HG03521 (cell line): ENCODE measurements around the gene ZNF831.

ENCODE experiments used
- ATAC-seq: cut with Tn5 transposase; IDR thresholded peaks from one replicate; pipeline ENCODE4 v1.9.1; 2021; ENCODE audit warnings: mild to moderate bottlenecking, moderate library complexity; ENCODE audit not compliant: unreplicated experiment

The ZNF831 gene

DNA sequence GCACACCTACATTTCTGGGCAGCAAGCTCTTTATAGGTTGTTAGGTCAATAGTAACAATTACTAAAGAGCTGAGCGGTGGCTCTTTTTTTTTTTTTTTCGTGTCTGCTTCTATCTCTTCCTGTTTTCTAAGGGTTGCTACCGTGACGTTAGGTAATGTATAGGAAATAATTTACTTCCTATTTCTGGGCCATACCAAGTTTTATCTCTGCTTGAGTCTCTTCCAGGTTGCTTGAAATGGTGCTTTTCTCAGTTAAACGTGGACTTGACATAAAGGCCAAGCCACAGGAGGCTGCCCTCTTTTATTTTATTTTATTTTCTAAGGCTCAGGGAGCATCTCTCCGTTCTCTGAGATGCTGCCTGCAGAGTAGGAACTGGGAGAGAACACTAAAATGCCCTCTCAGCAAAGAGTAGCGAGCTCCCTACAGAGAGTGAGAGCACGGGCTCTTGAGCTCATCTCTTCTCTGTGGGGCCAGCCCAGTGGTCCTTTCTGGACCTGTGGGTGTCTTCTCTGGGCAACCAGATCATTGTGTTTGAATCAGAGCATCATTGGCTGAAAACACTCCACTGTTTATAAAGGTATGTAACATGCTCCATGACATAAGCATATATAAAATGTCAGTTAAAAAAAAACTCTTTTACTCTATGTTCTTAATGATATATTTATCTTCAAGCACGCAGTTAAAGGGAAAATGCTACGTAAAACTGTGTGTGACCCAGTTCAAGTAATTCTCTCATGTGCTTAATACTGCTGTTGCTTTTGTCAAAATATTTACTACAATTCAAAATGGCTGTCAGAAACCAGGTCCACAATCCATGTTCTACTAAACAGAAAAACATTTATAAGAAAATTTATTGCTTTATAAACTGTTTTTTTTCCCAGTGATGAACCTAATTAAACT is at the start of gene ZNF831:
Gene ZNF831 (plus strand): TSS at position 191 of the 900 bp plus-strand sequence. CDS start 27,199 bp downstream, outside the sequence.
- no peak for ATAC-seq

DNA sequence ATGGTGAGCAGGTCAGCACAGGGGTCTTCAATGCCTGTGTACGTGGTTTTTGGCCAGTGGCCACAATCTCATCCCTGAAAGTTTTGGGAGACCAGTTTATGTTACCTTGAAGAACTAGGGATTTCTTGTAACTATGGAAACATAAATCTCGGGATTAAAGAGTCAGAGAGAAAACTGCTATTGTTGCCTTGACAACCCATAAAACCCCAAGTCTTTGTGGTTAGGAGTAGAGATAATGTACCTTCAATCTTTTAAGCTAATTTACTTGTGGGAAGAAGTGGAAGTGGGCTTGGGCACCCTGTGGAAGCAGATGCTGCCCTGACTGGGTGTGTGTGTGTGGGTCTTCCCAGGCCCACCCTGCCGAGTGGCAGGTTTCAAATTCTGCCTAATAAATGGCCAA is 46.1 kb upstream of the ZNF831 start:
- no peak for ATAC-seq

DNA sequence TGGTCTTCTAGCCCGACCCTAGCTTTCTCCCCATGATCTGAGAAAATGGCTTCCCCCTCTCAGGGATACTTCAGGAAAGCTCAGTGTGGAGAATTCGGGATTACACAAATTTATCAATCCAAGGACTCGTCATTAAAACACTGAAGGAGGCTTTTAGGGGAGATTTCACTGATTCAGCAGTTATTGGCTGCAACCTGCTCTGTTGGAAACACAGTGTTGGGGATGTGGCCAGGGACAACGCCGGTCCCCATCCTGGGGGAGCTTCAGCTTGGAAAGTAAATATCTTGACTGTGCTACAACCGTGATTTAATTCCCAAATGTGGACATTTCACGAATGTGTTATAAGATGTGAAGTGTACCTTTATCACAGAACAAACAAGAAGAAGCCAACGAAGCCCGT is 44.8 kb upstream of the ZNF831 start:
- no peak for ATAC-seq

DNA sequence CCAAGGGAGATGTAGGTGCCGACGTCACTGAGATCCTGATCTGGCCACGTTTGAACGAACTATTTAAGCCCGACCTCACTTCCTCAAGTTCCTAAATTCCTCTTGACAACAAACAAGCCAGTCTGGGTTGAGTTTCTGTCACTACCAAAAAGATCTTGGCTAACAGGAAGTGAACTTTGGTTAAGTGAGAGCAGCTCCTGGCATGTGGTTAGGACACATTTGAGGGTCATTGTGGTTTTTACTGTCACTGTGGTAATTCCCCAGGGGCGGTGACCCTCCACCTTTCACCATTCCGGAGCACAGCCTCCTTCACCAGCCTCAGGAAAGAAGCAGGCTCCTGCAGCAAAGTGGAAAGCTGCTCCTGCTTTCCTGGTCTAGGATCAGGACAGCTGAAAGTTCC is 43.1 kb upstream of the ZNF831 start:
- no peak for ATAC-seq

DNA sequence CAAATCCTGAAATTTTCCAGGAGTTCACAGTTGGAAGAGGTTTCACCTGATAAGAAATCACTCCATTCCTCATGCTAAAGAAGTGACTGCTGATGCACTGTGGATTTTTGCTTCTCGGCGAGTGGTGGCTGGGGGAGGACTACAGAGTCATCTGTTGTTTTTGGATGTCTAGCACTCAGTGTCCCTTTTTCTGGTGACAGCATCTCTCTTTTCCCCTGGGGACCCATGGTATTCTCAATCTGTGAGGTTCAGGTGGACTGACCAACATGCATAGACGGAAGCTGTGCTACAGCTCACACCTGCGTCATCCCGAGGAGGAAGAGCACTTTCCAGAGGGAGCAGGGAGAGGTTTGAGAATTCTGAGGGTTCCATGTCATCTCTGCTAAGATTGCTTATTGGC is 42.7 kb upstream of the ZNF831 start:
- ATAC-seq, result no peak

DNA sequence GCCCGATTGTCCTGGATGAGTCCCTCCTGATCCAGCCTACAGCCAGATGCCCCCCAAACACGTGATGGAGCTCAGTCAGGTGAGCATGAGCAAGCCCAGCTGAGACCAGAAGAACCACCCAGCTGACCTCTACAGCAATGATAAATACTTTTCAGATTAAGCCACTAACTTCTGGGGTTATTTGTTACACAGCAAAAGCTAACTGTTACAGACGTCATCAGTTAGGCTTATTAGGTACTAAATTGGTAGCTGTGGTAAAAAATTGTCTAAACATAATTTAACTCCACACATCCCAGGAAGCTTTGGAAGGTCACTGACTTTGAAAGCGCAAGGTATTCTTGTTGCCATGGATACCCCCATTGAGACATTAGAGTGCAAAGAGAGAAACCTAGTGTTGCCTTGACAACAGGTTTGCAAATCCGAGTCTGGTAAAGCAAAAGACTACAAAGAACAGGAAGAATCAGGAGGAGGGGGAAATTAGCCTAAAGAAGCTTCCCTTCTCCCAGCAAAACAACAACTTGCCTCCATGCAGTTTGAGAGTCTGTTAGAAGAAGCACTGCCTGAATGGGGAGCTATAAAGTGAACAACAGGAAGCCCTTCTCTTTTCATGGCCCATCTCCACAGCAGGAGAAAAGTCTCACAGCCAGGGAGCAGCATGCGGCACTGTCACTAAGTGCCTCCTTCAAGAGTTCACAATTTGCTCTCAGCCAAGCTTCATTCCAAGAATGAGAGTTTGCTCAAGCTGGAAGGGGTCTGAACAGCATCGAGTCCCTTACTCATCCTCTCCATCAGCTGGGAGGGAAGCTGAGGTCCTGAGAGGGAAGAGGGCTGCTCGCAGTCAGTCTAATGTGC is 41.7 kb upstream of the ZNF831 start:
- ATAC-seq, result no peak

DNA sequence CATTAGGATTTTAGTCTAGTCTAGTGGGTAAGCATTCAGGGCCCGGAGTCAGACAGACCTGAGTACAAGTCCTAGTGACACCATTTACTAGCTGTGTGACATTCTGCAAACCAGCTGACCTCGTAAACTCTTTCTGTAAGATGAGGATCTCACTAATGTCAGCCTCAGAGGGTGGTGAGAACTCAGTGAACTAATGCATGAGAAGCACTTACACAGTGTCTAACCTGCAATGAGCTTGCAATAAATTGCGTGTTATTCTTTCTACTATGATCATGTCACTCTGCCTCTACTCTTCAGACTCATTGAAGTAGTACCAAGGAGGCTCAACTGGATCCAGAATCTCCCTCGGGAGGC is 41.1 kb upstream of the ZNF831 start:
- no peak for ATAC-seq

DNA sequence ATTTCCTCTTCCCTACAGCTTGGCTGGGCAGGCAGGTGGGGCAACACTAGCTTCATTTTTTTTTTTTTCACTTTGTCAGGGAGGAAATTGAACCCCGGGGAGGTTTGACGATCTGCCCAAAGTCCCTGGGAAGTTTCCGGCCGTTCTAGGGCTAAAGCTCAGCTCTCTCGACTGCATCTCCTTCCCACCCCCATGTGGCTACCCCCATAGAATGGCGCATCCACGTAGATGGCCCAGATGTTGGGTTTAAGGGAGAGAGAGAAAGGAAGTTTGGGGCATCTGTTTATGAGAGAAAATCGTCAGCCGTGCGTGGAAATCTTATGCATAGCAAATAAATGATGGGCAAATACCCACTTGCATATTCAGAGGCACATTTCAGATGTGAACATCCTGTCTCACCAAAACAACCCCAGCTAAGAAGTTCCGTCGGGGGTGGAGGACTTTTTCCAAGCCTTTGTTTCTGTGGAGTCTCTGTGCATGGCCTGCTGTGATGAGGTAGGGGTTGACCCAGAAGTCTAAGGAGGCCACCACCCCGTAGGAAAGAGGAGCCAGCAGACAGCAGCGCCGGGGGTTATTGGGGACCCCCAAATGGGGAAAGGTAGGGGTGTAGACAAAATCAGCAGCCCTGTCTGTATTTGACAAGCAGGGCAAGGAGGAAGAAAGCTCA is 40.5 kb upstream of the ZNF831 start:
- no peak for ATAC-seq

DNA sequence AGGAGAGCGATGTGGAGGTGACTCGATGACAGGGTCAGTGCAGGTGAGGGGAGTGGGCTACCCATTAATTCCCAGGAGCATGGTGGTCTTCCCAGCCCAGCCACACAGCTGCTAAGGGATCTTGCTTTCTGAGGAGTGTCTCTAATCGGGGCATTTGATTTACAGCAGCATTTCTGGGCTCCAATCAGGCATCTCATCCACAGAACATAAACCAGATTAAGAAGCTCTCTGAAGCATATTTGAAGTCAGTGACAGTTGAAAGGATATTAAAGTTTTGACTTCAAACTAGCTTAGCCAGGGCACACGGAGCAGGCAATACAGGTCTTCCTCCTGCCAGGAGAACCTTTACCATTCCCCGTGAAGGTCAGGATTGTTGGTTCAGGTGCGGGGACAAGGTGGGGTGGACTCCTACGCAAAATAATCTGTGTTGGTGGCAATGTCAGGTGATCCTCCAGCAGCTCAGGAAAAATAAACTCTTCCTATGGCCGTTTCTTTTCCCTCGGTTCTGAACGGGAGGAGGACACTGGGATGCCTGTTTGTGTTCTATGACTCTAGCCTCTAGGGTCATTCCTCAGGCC is 39.9 kb upstream of the ZNF831 start:
- no peak for ATAC-seq

DNA sequence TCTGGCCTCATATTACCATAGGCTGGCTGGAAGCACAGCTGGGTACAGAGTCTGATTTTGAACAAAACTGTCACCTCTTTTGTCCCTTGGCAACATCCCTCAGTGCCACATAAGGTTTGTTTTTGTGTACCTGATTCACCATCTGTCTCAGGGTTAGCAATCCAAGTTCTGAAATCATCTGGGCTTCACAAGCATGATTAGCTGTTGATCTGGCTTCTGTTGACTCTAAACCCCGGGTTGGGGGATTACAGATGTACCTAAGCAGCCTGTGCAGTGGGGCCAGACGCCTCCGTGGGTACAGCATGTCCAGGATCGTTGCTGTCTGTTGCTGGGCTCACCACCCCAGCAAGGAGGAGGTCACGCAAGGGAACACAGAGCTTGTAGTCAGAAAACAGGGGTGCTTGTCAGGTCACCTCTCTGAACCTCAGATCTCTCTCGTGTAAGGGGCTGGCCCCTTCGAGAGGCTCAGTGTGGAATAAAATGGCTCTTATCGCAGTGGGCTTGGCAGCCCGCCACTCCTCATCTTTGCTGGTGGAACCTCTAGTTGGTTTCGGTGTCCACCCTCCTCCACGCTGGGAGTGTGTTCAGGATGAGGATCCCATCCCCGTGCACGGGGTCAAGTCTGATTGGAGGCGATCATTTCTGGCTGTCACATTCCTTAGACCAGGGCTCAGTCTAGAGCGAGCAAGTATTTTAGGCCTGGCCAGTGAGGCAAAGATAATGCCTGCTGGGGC is 39.2 kb upstream of the ZNF831 start:
- ATAC-seq, result no peak

DNA sequence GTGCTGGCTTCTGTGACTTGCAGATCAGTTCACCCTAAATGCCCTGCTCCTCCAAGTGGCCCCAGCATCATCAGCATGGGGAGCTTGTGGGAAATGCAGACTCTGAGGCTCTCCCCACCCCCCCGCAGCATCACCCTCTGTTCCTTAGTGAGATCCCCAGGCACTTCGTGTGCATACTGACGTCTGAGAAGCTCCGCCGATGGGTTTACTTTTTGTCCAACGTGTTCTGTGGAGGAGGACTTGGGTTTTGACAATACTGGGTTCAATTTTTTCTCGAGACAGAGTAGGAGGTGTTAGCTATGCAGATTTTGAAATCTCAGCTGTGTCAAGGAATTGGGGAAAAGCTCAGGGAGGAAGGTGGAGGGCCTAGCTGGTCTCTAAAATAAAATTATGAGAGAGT is 38.3 kb upstream of the ZNF831 start:
- no peak for ATAC-seq

DNA sequence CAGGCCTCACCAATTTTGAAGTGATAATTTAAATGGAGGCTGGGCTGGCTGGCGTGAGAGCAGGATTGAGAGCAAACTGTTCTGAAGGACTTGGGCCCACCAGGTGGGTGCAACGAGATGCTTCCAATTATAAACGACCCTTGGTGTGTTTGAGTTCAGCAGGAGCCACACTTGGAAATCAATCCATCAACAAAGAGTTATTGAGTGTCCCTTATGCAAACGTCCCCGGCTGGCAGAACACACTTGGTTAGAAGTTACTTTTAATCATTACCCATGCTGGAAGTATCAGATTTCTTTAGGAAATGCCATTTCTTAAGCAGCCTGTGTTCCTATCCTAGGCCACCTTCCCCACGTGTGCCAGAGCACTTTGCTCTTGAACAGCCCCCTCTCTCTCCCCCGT is 37.8 kb upstream of the ZNF831 start:
- ATAC-seq, result no peak

DNA sequence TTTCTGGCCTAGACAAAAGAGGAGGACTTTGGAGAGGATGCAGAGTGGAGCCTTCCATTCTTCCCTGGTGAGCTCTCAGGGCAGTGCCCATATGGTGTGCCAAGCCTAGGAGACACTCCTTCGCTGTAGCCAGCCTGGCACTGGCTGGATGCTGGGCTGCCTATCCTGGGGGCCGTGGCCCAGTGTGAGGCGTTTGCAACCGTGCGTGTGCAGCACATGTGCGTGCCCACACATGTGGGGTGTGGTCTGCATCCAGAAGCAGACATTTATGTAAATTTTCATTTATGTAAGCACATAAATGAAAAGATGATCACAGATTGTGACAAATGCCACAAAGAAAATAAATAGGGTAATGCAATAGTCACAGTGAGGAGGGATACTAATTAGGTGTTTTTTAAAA is 35.8 kb upstream of the ZNF831 start:
- no peak for ATAC-seq

DNA sequence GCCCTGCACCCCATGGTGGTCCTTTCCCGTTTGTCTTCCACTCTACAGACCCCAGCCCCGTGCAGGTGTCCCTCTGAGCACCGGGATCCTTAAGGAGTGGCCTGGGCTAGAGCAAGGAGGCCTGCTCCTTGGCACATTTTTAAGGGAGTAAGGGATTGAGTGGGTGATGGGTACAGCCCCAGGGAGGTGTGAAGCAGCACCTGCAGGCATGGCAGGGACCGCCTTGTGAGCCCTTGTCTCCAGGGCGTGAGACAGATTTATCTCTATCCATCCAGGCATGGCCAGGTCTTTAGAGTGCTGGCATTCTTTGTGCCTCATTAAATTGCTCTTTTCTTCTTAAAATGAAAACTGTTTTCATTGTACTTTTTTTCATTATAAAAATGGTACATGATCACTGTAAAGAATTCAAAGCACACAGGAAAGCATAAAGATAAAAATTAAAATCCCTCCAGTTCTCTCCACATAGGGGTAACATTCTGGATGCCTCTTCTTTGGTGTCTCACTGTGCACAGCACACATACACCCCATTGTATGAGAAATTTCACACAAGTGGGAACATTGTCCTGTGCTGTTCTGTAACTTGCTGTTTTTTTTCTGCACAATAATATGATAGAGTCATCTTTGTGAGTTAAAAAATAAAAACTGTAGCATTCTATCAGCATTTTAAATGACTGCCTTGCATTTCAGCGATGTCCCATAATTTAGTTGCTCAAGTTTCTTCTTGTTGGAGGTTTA is 31.9 kb upstream of the ZNF831 start:
- ATAC-seq, result no peak

DNA sequence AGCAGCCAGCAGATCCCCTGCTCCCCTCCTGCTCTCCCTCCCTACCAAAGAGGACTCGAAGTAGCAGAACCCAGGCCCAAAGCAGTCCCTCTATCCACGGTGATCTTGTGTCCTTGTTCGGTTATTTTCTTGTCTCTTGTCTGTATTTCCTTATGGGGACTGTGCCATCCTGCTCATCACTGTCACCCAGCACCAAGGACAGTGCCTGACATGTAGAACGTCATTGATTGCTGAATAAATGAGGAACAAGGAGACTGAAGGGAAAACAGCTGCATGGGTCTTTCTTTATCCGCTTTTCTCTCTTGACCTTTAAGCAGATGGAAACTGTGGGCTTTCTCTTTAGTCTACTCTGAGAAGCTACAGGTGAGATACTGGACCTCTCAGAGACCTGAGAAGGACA is 29.4 kb upstream of the ZNF831 start:
- no peak for ATAC-seq

DNA sequence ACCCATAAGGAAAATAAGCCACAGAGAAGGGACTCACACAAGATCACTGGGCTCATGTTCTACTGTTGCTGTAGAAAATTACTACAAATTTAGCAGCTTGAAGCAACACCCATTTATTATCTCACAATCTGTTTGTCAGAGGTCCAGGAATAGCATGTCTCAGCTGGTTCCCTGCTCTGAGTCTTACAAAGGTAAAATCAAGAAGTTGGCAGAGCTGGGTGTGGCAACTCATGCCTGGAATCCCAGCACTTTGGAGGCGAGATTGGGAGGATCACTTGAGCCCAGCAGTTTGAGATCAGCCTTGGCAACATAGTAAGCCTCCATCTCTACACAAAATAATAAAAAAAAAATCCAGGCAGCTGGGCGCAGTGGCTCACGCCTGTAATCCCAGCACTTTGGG is 28.5 kb upstream of the ZNF831 start:
- ATAC-seq, result no peak

DNA sequence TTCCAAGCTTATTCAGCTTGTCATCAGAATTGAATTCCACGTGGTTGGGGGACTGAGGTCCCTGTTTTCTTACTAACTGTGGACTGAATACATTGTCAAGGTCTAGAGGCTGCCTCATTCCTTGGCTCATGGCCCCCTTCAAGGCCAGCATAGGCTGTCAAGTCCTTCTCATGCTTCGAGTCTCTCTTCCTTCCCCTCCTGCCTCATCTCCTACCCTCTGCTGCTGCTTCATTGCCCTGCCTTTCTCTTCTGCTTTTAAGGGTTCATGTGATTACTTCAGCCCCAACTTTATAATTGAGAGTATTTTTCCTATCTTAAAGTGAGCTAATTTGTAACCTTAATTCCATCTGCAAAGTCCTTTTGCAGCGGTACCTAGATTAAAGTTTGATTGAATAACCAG is 27.6 kb upstream of the ZNF831 start:
- ATAC-seq, result no peak

DNA sequence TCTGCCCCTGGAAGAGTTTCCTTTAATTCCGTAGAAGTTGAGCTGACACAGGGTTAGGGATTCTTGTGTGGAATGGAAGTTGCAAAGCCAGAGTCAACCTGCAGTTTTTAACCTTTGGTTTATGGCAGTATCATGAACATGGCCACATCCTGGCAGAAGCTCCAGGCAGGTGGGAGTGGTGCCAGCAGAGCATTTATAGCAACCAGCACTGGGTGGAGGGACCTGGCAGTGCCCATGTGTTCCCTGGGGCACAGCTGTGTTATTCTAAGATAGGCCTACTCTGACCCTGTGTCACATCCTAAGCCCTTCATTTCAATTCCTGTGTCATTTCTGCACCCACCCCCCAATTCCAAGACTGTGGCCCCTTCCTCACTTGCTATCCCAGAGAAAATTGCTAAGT is 26.1 kb upstream of the ZNF831 start:
- no peak for ATAC-seq

DNA sequence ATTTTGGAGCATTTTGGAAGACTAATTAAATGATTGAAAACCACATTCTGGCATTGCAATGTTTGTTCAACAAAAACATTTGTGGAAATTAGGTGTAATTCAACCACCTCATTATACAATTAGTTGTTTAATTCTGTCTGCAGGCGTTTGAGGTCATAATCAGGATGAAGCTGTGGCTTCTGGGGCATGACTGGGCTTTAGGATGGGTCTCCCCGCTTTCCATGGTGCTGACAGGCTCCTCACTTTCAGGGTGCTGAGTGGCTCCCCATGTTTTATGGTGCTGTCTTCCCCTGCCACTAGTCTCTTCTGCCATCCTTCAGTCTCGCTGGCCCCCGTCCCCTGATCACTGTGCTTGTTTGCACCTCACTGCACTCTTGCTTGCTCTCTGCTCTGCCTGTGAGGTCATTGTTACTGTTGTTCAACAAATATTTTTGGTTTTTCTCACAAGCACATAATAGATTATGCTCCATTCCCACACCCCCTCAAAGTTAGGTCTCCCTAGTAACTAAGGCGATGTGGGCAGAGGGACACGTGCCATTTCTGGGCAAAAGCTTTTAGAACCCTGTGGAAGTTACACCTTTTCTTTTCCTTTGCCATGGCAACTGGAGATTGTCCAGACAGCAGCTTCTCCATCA is 25.4 kb upstream of the ZNF831 start:
- no peak for ATAC-seq
